CD4-positive, CD25-positive, alpha-beta regulatory T cell (primary cell): Measurements from ENCODE around the gene TCEANC2. TPM values are rescaled to one million over a fixed set of nuclear protein-coding genes. Genes with fewer than 3 reads are reported as not detected.
A peak's percentile ranks its signal among the peaks of the same experiment; 100 is the strongest.

ENCODE experiments used
- ATAC-seq, 2 donors: fragments of 150-1000 bp; cut with Tn5 transposase; one replicate each; pipeline ENCODE4 v1.10.0; 2021; ENCODE audit warnings: low read depth in 2 of 2, moderate number of reproducible peaks in 2 of 2, moderate library complexity in 1 of 2
- DNase-seq, 3 donors: peaks; one replicate each; pipeline versions ENCODE4 v3.0.0 to v3.0.0-alpha.2; 2012 to 2022; ENCODE audit warnings: mixed read lengths in 1 of 3
- H3K27ac ChIP-seq: one replicate; pipeline ENCODE4 v1.7.0; 2013; ENCODE audit warnings: mild to moderate bottlenecking, low read length; ENCODE audit not compliant: insufficient read depth, poor library complexity, severe bottlenecking
- H3K27me3 ChIP-seq: one replicate; pipeline ENCODE4 v1.7.0; 2013; ENCODE audit warnings: low read length; ENCODE audit not compliant: control insufficient read depth, insufficient read depth
- H3K36me3 ChIP-seq: one replicate; pipeline ENCODE4 v1.7.0; 2013; ENCODE audit warnings: mild to moderate bottlenecking, low read length, moderate library complexity; ENCODE audit not compliant: control insufficient read depth, insufficient read depth
- H3K4me1 ChIP-seq: 2 replicates; pipeline ENCODE4 v1.7.0; 2013; ENCODE audit warnings: mild to moderate bottlenecking, low read length; ENCODE audit not compliant: insufficient read depth, control insufficient read depth, poor library complexity, severe bottlenecking
- H3K4me3 ChIP-seq: one replicate; pipeline ENCODE4 v1.7.0; 2013; ENCODE audit warnings: low read depth, mild to moderate bottlenecking, low read length, moderate library complexity
- H3K9me3 ChIP-seq, 2 experiments: 1 replicate in 1 of 2; 2 replicates in 1 of 2; pipeline ENCODE4 v1.7.0; 2013; ENCODE audit warnings: low read length in 2 of 2, mild to moderate bottlenecking in 1 of 2, moderate library complexity in 1 of 2; ENCODE audit not compliant: control insufficient read depth in 2 of 2
- H3K27ac Mint-ChIP-seq, 3 donors: one replicate each; pipeline ENCODE4 v1.8.0; 2020 to 2022; ENCODE audit warnings: mild to moderate bottlenecking in 3 of 3, mixed read lengths in 3 of 3, moderate library complexity in 2 of 3
- H3K27me3 Mint-ChIP-seq: one replicate; pipeline ENCODE4 v1.8.0; 2022; ENCODE audit warnings: mild to moderate bottlenecking, mixed read lengths
- H3K36me3 Mint-ChIP-seq: one replicate; pipeline ENCODE4 v1.8.0; 2020; ENCODE audit warnings: mixed read lengths
- H3K4me1 Mint-ChIP-seq, 4 donors: one replicate each; pipeline ENCODE4 v1.8.0; 2020 to 2022; ENCODE audit warnings: mixed read lengths in 4 of 4, mild to moderate bottlenecking in 1 of 4
- H3K4me3 Mint-ChIP-seq, 4 donors: one replicate each; pipeline ENCODE4 v1.8.0; 2020 to 2022; ENCODE audit warnings: mild to moderate bottlenecking in 4 of 4, mixed read lengths in 4 of 4, moderate library complexity in 3 of 4
- H3K9me3 Mint-ChIP-seq, 7 donors: one replicate each; pipeline ENCODE4 v1.8.0; 2020 to 2022; ENCODE audit warnings: mixed read lengths in 7 of 7, mild to moderate bottlenecking in 3 of 7, moderate library complexity in 2 of 7
- polyA plus RNA-seq, 4 donors: library from polyadenylated mRNA; unstranded; fragments of 300-500 nt; fragmentation: Illumina TruSeq; gene quantifications; one replicate each; pipeline ENCODE4 v1.2.3, GENCODE V29; 2021
- total RNA-seq: library from RNA; stranded (reverse); gene quantifications from one replicate; pipeline ENCODE4 v1.2.3, GENCODE V29; 2022

Gene TCEANC2
- total and polyA plus RNA-seq, 5 donors from 2014 or later = 3.6 to 8.4 (median 6.2) TPM

DNA sequence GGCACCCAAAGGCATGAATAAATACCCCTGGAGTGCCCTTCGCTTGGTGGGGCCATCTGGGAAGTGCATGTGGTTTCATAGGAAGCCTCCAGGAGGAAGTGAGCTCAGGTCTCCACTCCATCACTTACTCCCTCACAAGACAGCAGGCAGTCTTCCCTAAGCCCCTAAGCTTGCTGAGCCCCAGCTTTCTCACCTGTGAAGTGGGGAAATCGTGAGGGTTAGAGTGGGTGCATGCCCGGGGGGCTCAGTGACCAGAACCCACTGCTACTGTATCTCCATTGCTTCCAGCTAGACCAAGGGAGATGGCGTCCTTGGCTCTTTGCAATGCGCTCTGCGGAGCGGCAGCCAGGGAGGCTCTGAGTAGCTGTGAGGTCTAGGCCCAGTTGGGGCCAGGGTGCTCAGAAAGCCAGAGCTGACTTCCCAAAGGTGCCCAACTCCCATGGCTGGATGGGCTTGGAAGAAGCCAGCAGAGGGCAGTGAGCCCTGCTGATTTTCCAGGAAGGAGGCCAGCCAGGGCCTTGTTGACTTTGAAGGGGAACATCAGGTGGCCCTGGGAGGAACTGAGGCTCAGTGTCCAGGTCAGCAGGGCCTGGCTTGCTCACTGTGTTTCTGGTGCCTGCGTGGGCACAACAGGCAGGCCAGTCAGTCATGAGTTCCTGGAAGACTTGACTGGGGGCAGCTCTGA, 72.1 kb downstream of the TCEANC2 start:
- Histone ChIP-seq H3K27me3 (no peaks in the 10 kb centered on the region), H3K4me1 (no peaks in the 10 kb centered on the region), H3K27ac (no peak overlapping the region), H3K9me3 (no peaks in the 10 kb centered on the region), H3K4me3 (no peak overlapping the region), H3K36me3 (no peaks in the 10 kb centered on the region)
- DNase-seq = no peak
- Mint-ChIP-seq H3K4me3 (no peak overlapping the region), H3K27ac (no peak overlapping the region), H3K36me3 (no peaks in the 10 kb centered on the region), H3K9me3 (no peaks in the 10 kb centered on the region), H3K4me1 (peaks cover 0 to 10% (median 2%) of the 10 kb centered on the region in 4 donors), H3K27me3 (peaks cover 8% of the 10 kb centered on the region)
- no peak for ATAC-seq

DNA sequence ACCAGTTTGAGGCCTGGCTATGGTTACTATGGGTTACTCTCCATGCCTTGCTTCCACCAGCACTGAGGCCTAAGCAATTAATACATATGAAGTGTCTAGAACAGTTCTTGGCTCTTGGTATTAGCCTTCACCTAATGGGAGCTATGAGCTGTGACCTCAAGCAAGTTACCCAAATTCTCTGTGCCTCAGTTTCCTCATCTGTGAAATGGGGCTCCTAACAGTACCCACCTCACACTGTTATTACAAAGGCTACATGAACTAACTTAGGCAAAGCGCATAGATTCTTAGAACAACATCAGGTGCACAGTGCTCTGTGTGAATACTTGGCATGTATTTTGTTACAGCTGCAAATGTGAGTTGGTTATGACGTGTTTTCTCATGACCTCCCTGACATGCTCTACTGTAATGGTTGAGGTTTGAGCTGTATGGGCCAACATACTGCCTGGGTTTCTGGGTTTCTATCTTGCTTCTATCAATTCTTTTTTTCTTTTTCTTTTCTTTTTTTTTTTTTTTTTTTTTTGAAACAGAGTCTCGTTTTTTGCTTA, 72.9 kb downstream of the TCEANC2 start:
- Mint-ChIP-seq H3K4me1 (peaks cover 0 to 9% (median 2%) of the 10 kb centered on the region in 4 donors), H3K4me3 (no peak overlapping the region), H3K36me3 (no peaks in the 10 kb centered on the region), H3K9me3 (no peaks in the 10 kb centered on the region), H3K27ac (no peak overlapping the region), H3K27me3 (peaks cover 12% of the 10 kb centered on the region)
- Histone ChIP-seq H3K9me3 (no peaks in the 10 kb centered on the region), H3K4me3 (no peak overlapping the region), H3K4me1 (no peaks in the 10 kb centered on the region), H3K27ac (no peak overlapping the region), H3K36me3 (no peaks in the 10 kb centered on the region), H3K27me3 (no peaks in the 10 kb centered on the region)
- DNase-seq (no peak), ATAC-seq (no peak)

DNA sequence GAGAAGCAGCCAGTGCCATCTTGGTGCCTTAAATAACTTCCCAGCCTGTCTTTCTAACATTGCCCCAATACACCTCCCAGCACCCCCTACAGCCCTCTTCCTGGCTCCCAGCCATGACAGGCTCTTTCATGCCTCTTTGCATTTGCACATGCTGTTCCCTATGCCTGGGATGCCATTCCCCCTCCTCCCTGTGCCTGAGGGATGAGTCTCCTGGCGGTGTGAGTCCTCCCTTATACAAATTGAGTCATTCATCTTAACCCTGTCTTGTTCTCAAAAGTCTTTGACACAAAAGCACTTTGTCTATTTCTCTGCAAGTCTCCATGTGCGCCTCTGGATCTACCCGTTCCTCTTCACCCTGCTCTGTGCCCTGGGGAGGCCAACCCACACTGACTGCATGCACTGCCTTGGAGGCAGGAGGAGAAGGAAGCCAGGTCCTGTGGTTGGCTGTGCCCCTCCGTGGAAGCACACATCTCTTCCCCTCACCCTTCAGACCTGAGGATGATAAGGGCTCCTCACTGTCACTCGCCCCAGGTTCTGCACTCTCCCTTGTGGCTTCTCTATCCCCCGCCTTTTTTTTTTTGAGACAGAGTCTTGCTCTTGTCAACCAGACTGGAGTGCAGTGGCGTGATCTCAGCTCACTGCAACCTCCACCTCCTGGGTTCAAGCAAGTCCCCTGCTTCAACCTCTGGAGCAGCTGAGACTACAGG, 74.3 kb downstream of the TCEANC2 start:
- Histone ChIP-seq H3K4me3 (no peak overlapping the region), H3K36me3 (no peaks in the 10 kb centered on the region), H3K27me3 (no peaks in the 10 kb centered on the region), H3K27ac (no peak overlapping the region), H3K4me1 (no peaks in the 10 kb centered on the region), H3K9me3 (no peaks in the 10 kb centered on the region)
- H3K9me3 Mint-ChIP-seq = no peaks in the 10 kb centered on the region
- DNase-seq = no peak
- no peaks in the 10 kb centered on the region for H3K36me3 Mint-ChIP-seq
- H3K27ac Mint-ChIP-seq = peak overlapping the region in 1 of 3 donors; percentile 13
- H3K27me3 Mint-ChIP-seq = peaks cover 13% of the 10 kb centered on the region
- no peak for ATAC-seq
- H3K4me3 Mint-ChIP-seq = no peak overlapping the region
- no peaks in the 10 kb centered on the region for H3K4me1 Mint-ChIP-seq

DNA sequence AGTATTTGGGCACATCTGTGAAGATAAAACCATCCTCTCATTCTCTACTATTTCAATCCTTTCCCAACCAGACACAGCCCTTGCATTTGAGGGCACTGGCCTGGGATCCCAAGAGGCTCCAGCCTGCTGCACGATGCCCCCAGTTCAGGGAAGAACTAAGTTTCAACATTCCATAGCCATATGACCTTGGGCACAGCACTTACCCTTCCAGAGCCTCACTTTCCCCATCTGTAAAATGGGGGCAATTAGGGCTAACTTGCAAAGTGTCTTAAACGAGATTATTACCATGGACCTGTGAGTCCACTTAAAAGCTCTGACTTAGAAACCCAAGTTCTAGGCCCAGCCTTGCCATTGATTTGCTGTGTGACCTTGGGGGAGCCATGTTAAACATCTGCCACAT, 76.5 kb downstream of the TCEANC2 start:
- Mint-ChIP-seq H3K27ac (no peak overlapping the region), H3K36me3 (no peaks in the 10 kb centered on the region), H3K4me3 (no peak overlapping the region), H3K4me1 (no peaks in the 10 kb centered on the region), H3K27me3 (peaks cover 13% of the 10 kb centered on the region), H3K9me3 (no peaks in the 10 kb centered on the region)
- Histone ChIP-seq H3K4me3 (no peak overlapping the region), H3K27ac (no peak overlapping the region), H3K36me3 (no peaks in the 10 kb centered on the region), H3K27me3 (no peaks in the 10 kb centered on the region), H3K9me3 (no peaks in the 10 kb centered on the region), H3K4me1 (no peaks in the 10 kb centered on the region)
- ATAC-seq (no peak), DNase-seq (no peak)

DNA sequence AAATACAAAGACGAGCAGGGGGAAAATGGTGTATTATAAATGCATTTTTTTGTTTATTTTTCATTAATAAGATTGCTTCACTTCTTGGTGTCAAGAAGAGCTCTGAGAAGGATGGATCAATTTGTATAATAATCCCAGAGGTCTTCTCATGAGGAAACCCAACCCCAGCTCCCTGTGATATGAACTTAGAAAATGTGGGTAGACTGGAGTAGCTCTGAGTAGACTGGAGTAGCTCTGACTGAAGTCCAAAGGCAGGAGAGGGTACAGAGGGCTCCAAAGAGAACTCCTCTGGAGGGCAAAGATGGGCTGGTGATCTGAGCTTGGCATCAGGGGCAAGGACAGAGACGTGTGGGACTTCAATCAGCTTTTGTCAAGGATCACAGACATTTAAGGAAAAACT, 78.0 kb downstream of the TCEANC2 start:
- no peak overlapping the region for H3K27ac ChIP-seq
- no peaks in the 10 kb centered on the region for H3K36me3 ChIP-seq
- no peaks in the 10 kb centered on the region for H3K9me3 ChIP-seq
- Mint-ChIP-seq H3K4me1 (no peaks in the 10 kb centered on the region), H3K4me3 (peak overlapping the region in 1 of 4 donors; percentile 62), H3K36me3 (no peaks in the 10 kb centered on the region), H3K9me3 (peaks cover 0 to 2% (median 0%) of the 10 kb centered on the region in 7 donors), H3K27ac (no peak overlapping the region), H3K27me3 (peaks cover 13% of the 10 kb centered on the region)
- no peaks in the 10 kb centered on the region for H3K27me3 ChIP-seq
- DNase-seq (no peak), ATAC-seq (no peak)
- H3K4me3 ChIP-seq = no peak overlapping the region
- H3K4me1 ChIP-seq = no peaks in the 10 kb centered on the region

DNA sequence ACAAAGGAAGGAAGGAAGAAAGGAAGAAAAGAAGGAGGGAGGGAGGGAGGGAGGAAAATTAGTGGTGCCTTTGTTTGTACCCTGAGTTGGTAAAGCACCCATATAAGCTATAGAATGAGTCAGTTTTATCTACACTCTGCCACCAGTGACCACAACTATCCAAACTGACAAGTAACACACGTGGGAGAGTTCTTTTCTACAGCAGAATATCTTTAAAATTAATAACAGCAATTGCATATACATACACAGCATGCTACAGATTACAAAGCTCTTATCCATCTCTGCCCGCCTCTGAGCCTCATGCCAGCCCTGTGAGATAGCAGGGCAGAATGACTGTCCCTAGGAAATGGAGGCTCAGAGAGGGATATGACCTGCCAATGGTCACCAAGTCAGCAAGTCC, 79.1 kb downstream of the TCEANC2 start:
- Mint-ChIP-seq H3K4me1 (no peaks in the 10 kb centered on the region), H3K27me3 (peaks cover 9% of the 10 kb centered on the region), H3K27ac (no peak overlapping the region), H3K4me3 (no peak overlapping the region), H3K36me3 (no peaks in the 10 kb centered on the region), H3K9me3 (peaks cover 0 to 2% (median 0%) of the 10 kb centered on the region in 7 donors)
- Histone ChIP-seq H3K27ac (no peak overlapping the region), H3K36me3 (no peaks in the 10 kb centered on the region), H3K27me3 (no peaks in the 10 kb centered on the region), H3K4me3 (no peak overlapping the region), H3K9me3 (no peaks in the 10 kb centered on the region), H3K4me1 (no peaks in the 10 kb centered on the region)
- DNase-seq = no peak
- ATAC-seq = no peak

DNA sequence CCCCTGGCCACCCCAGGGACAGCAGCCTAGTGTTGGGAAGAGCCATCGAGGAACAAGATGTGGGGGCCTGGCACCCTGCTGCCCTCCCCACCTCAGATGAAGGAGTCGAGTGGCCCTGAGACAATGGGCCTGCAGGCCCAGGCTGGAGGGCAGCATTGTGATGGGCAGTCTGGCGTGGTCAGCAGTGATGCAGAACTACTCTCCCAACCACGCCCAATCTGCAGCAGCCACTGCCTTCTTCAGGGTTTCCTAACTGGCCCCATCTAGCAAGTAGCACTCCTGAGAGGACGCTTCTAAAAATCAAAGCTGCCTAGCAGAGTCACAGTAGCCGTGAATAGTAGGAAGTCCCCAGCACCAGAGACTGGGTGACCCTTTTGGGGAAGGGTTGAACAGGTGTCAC, 80.9 kb downstream of the TCEANC2 start:
- Mint-ChIP-seq H3K36me3 (no peaks in the 10 kb centered on the region), H3K4me3 (no peak overlapping the region), H3K4me1 (no peaks in the 10 kb centered on the region), H3K9me3 (peaks cover 0 to 2% (median 0%) of the 10 kb centered on the region in 7 donors), H3K27ac (no peak overlapping the region), H3K27me3 (peaks cover 9% of the 10 kb centered on the region)
- no peaks in the 10 kb centered on the region for H3K27me3 ChIP-seq
- no peak overlapping the region for H3K27ac ChIP-seq
- no peaks in the 10 kb centered on the region for H3K4me1 ChIP-seq
- H3K9me3 ChIP-seq = no peaks in the 10 kb centered on the region
- DNase-seq (no peak), ATAC-seq (no peak)
- no peaks in the 10 kb centered on the region for H3K36me3 ChIP-seq
- no peak overlapping the region for H3K4me3 ChIP-seq
